HG03159 (cell line): ENCODE measurements around the gene FGD3.

Source experiments
- ATAC-seq: cut with Tn5 transposase; IDR thresholded peaks from one replicate; pipeline ENCODE4 v1.9.1; 2021; ENCODE audit warnings: mild to moderate bottlenecking, moderate library complexity; ENCODE audit not compliant: unreplicated experiment

Gene FGD3

DNA sequence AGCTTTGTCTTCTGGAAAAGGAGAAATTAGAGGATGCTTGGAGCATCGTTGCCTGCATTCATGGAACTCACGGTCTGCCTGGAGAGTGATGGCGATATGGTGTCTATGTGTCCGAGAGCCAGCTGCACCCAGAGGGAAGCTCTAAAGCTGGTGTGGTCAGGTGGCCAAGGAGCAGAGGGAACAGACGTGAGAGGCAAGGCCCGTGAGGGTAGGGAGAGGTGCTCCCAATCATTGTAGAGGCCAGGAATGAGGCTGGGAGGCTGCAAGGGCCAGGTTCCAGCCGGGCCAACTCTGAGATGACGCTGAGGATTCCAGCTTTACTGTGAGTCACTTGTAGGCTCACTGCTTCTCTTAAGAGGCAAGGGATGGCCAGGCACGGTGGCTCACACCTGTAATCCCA, 7.6 kb downstream of the FGD3 start:
- ATAC-seq: no peak

DNA sequence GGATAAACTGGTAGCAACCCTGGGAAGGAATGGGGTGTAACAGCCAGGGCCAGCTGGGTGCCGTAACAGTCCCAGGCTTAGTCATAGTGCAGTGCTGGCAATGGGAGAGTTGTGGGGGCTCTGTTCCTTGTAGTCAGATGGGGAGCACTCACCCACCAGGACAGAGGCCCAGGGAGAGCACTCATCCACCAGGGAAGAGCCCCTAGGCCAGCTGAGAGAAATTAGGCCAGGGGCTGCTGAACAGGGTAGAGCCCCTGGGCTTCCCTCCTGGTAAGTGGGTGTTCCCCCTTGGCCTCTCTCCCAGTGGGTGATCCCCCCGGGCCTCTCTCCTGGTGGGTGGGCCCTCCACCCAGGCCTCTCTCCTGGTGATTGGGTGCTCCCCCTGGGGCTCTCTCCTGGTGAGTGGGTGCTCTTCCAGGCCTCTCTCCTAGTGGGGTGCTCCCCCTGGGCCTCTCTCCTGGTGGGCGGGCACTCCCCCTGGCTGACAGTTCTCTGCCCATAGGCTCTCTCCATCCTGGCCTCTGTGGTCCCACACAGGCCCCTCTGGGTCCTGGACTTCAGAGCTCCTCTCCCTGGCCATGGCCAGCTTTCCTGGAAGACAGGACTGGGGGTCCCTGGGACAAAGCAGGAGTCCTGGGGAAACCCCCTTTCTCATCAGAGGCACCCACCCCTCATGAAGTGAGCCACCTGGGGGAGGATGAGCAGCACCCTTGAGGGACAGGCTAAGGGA, 13.4 kb downstream of the FGD3 start:
- no peak for ATAC-seq

DNA sequence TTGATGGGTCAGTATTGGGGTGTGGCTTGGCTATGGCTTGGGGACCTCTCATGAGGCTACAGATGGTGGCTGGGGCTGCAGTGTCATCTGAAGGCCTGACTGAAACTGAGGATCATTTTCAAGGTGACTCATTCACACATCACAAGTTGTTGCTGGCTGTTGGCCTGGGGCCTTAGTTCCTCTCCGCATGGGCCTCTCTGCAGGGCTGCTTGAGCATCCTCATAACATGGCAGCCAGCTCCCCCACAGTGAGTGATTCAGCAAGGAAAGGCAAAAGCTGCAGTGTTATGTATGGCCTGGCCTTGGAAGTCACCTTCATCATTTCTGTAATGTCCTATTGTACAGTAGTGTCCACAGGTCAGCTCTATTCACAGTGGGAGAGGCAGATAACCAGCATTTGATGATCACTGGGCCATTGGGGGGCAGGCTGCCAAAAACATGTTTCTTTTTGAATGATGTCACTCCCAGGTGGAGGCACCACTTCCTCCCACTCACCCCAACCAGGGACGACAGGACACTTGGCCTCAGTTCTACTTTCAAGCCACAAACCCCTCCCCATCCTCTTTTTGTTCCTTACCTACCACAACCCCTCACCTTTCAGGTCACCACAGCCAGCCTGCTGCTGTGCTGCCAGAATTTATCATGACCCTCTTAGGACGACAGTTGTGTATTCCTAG, 14.4 kb downstream of the FGD3 start:
- no peak for ATAC-seq

DNA sequence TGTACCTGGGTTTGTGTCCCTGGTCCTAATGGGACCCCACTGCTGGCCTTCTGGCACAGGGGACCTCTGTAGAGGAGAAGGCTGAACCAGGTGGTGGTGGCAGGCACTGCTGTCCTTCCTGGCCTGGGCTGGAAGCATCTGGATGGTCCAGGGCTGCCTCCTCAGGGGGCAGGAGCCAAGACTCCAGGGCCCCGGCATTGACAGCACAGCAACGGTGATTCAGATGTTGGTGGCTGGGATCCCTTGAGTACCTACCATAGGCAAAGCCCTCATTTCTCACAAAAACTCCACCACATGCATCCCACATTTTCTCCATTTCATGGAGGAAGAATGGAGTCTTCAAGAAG, 15.0 kb downstream of the FGD3 start:
- no peak for ATAC-seq

DNA sequence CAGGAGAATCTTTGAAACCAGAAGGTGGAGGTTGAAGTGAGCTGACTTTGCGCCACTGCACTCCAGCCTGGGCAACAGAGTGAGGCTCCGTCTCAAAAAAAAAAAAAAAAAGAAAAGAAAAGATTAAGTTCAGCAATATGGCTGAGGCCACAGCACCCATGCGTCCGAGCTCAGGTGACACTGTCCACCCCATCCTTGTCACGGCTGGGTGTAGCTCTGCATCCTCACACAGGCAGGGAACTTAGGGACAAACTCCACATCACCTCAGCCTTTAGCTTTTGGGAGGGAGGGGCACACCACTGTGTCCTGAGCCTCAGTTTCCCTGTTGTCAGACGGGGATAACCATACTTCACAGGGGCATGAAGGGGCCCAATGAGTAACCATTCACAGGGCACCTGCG, 15.5 kb downstream of the FGD3 start:
- ATAC-seq: no peak

GRCh38 chr9:92963831-92964606, 16.7 kb downstream of the FGD3 start:
- peak; percentile 81 for ATAC-seq

DNA sequence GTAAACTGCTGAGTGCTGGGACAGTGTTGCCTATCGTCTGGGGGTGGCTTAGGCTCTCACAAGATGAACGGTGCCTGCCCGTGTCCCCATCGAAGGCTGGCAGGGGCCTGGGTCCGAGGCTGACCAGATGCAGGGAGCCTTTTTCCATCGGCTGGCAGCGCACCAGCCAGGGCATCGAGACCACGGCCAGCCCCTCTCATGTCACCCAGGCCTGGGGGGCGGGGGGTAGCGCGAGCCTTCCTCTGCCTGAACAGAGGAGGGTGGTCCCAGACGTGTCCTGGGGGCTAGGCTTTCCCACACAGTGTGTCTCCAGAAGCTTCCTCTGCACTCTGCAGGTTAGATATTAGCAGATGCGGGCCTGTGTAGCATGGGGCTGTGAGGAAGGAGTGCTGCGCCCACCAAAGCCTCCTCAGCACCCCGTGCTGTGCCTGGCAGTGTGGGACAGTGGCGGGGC, 17.3 kb downstream of the FGD3 start:
- no peak for ATAC-seq

DNA sequence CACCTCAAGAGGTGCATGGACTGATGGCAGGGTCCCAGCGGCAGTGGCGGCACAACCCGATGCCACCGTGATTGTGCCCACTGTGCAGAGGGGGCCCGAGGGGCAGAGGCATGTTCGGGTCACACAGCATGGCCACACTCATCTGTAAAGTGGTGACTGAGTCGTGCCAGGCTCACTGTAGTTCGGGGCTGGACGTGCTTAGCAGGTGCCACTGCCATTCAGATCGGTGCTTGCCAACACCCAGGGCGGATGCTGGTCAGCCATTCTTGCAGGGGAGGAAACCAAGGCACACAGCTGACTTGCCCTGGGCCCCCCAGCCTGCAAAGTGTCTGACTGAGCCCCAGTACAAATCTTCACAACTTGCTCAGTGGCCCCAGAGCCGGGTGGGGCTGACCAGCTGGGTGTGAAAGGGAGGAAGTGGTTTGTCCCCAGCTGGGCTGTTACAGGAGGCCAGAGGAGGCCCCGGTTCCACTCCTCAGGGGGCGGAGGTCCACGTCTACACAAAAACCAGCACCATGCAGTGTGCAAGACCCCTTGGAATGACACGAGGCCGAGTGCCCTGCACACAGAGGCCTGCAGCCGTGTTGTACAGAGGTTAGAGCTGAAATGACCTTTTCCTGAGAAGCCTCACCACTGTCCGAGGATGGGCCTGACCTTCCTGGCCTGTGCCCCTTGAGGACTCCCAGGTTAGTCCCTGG, 17.9 kb downstream of the FGD3 start:
- no peak for ATAC-seq

DNA sequence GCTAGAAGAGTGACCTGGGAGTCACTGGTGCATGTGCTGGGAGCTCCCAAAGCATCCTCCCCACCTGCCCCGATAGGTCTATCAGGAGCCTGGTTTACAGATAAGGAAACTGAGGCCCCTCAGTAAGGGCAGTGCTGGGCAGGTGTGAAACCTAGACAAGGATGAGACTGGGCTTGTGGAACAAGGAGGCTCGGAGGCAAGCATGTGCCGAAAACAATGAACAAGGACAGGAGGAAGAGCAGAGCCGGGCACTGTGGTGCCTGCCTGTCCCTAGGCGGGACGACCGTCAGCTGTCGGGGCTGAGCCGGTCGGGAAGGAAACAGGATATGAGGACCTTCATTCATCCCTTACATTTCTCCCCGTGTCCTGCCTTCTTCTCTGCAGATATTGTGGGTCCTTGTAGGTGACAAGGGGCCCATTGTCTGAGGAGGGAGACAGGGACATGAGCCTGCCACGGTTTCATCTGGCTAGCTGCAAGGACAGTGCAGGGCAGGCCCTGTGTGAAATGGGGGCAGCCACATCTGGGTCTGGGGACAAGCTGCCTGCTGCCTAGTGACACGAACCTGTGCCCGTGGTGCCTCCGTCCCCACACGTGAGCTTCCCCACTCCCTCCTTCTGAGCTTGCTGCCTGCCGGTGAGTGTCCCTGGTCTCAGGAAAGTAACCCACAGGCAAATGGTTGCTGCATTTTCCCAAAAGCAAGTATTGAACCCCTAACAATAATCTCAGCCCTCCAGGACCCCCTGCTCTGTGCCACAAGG, 18.6 kb downstream of the FGD3 start:
- ATAC-seq: no peak

- ATAC-seq: no peak
Observed at GRCh38 chr9:92966518-92966800, 19.1 kb downstream of the FGD3 start.

- ATAC-seq: no peak
Observed at GRCh38 chr9:92968081-92968480, 20.8 kb downstream of the FGD3 start.

DNA sequence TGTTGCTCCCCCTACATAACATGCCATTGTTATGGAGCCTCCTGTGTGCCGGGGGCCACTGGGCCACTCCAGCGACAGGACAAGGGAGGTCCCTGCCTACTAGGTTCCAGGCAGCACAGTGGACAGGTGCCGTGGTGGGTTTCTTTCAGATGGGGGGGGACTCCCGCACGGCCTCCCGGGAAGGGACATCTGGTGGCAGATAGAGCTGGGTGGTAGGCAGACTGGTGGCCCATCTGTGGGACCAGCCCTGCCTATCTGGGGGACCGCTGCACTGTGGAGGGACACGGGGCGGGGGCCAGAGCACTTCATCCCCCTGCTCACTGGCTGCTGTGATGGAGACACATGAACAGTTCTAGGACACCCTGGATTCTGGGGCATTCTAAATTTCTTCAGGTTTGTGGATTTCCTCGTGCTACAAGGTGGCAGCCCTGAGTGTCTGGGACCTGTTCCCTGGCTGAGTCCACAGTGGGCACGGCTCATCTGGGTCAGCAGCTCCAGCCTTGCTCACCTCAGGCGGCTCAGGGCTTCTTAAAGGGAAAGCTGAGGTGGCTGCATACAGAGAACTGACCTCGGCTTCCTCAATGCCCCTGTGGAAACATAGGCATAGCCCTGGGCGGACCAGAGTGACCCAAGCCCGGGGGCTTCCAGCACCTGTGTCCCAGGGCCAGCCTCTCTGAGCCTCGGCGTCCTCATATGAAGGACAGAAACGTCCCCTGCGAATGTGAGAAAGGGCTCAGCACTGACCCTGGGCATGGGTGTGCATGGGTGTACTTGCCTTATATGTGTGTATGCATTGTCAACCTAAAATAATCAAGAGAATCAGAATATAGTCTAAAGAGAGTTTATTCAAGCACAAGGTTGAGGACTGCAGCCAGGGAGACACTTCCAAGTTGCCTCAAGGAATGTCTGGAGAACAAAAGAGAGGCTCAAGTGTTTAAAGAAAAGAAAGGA, 22.5 kb downstream of the FGD3 start:
- ATAC-seq: no peak

DNA sequence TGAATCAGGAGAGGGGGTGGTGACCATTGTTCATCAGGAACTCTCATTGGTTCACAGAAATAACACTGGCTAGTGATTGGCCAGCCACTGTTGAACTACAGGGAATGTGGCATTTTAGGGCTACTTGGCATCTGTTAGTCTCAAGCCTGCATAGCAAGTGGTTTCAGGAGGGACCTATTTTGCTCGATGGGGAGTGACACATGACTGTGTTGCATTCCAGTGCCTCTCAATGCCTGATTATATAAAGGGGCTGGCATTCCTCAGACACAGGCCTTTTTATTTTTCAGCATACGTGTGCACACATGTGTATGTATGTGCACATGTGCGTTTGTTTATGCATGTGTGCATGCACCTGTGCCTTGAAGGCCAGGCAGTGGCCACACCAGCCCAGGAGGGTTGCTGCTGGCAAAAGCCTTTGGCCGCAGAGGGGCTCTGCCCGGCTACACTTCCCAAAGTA, 23.2 kb downstream of the FGD3 start:
- no peak for ATAC-seq

DNA sequence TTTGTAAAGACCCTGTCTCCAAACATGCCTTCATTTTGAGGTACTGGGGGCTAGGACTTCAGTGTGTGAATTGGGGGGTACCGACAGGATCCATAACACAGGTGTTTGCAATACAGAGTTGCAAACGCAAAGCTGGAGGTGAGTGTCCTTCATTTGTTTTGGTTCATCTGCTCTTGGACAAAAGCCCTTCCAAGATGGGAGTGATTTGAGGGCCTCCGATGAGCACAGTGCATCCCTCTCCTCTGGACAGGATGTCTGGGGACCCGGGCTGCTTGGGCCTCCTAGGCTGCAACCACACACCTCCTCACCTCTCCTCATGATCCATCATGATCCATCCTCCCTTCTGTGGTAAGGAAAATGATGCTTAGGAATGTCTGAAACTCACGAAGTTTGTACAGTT, 23.8 kb downstream of the FGD3 start:
- ATAC-seq: no peak

DNA sequence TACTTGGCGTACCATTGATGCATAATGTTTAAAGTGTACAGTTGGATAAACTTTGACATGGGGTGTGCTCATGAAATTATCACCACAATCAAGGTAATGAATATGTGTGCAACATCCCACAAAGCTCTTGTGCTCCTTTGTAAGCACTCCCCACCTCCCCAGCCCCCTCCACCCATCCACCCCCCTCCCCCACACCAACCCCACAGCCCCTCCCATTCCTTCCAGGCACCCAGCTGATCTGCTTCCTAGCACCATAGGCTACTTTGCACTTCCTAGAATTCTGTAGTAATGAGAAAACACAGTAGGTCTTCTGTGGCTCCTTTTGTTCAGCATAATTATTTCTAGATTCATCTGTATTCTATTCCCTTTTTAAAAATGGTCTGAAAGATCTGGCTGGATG, 24.5 kb downstream of the FGD3 start:
- no peak for ATAC-seq

GRCh38 chr9:92973700-92974099, 26.4 kb downstream of the FGD3 start:
- ATAC-seq: no peak

- ATAC-seq: no peak
Observed at GRCh38 chr9:92974161-92974661, 26.9 kb downstream of the FGD3 start.

- ATAC-seq: no peak
Observed at GRCh38 chr9:92974761-92975755, 27.7 kb downstream of the FGD3 start.
